Breast epithelium (tissue), 3 donors: Measurements from ENCODE around the gene ALG12.

Experiments used
- POLR2A ChIP-seq: fragments of 450-650 bp; IDR thresholded peaks from one replicate; pipeline ENCODE4 v1.6.1; 2016; ENCODE audit warnings: antibody characterized with exemption, mild to moderate bottlenecking, moderate library complexity
- POLR2AphosphoS5 ChIP-seq, 3 donors: sonication (generic); formaldehyde crosslinking; IDR thresholded peaks; one replicate each; pipeline ENCODE4 v1.6.1; 2017; ENCODE audit warnings: antibody characterized with exemption in 3 of 3
- TF ChIP-seq, protein P1 (sequence below), 3 donors: fragments of 450-650 bp; IDR thresholded peaks; one replicate each; pipeline ENCODE4 v1.5.1; 2016 to 2017; ENCODE audit warnings: antibody characterized with exemption in 3 of 3, mild to moderate bottlenecking in 3 of 3, moderate library complexity in 3 of 3

- TF ChIP-seq, protein P1, sequence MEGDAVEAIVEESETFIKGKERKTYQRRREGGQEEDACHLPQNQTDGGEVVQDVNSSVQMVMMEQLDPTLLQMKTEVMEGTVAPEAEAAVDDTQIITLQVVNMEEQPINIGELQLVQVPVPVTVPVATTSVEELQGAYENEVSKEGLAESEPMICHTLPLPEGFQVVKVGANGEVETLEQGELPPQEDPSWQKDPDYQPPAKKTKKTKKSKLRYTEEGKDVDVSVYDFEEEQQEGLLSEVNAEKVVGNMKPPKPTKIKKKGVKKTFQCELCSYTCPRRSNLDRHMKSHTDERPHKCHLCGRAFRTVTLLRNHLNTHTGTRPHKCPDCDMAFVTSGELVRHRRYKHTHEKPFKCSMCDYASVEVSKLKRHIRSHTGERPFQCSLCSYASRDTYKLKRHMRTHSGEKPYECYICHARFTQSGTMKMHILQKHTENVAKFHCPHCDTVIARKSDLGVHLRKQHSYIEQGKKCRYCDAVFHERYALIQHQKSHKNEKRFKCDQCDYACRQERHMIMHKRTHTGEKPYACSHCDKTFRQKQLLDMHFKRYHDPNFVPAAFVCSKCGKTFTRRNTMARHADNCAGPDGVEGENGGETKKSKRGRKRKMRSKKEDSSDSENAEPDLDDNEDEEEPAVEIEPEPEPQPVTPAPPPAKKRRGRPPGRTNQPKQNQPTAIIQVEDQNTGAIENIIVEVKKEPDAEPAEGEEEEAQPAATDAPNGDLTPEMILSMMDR (IDR thresholded peaks at IDR 0.05) = no peak
- TF ChIP-seq POLR2AphosphoS5 (IDR thresholded peaks at IDR 0.05) (no peak), POLR2A (no peak)
These were observed 40.2 kb upstream of the ALG12 start for GRCh38 chr22:49958366-49958921.
